ENCODE measurements around the gene SLC5A10. TPM values are rescaled to one million over a fixed set of nuclear protein-coding genes. Genes with fewer than 3 reads are reported as not detected.

The SLC5A10 gene
- polyA plus RNA-seq, 1 donor from 2014 or later = not detected

GRCh38 chr17:19014628-19015215, 62.8 kb downstream of the SLC5A10 start:
- Histone ChIP-seq H3K36me3 (ENCODE audit: insufficient read depth, low read length) (no peaks in the 10 kb centered on the region), H3K4me2 (ENCODE audit: low read length) (no peak overlapping the region), H3K9ac (ENCODE audit: low read length) (no peak overlapping the region), H3K9me2 (ENCODE audit: insufficient read depth, low read length) (no peaks in the 10 kb centered on the region), H3K4me3 (ENCODE audit: low read length) (no peak overlapping the region), H2AFZ (ENCODE audit: low read depth, low read length) (no peak overlapping the region), H3K27me3 (ENCODE audit: insufficient read depth, low read depth, low read length) (no peaks in the 10 kb centered on the region), H3F3A (ENCODE audit: insufficient read depth, low read length, poor library complexity, severe bottlenecking) (no peaks in the 10 kb centered on the region), H3K9me3 (ENCODE audit: low read length) (no peaks in the 10 kb centered on the region), H4K20me1 (ENCODE audit: insufficient read depth) (no peaks in the 10 kb centered on the region), H3K27ac (ENCODE audit: low read length) (no peak overlapping the region), H3K79me2 (replicated peaks; ENCODE audit: insufficient read depth, low read length) (no peaks in the 10 kb centered on the region)
- TF ChIP-seq EP300 (conservative IDR thresholded peaks at IDR 0.05; ENCODE audit: poor library complexity, severe bottlenecking) = no peak
- no peak for TF ChIP-seq SMC3 (conservative IDR thresholded peaks at IDR 0.05; ENCODE audit: poor library complexity)
- no peak for TF ChIP-seq CTCF (IDR thresholded peaks at IDR 0.05; ENCODE audit: poor library complexity, severe bottlenecking)
- no peak for TF ChIP-seq EZH2 (IDR thresholded peaks at IDR 0.05; ENCODE audit: borderline replicate concordance, insufficient read depth, low read length, poor library complexity, severe bottlenecking)
- TF ChIP-seq TAF1 (IDR thresholded peaks at IDR 0.05; ENCODE audit: low read depth) = no peak
- no peak for TF ChIP-seq RAD21 (conservative IDR thresholded peaks at IDR 0.05)
- TF ChIP-seq REST (IDR thresholded peaks at IDR 0.05; ENCODE audit: borderline replicate concordance) = no peak
- no peak for TF ChIP-seq POLR2AphosphoS5 (IDR thresholded peaks at IDR 0.05)
- TF ChIP-seq MXI1 (conservative IDR thresholded peaks at IDR 0.05; ENCODE audit: poor library complexity, severe bottlenecking) = no peak

GRCh38 chr17:19015428-19015827, 63.5 kb downstream of the SLC5A10 start:
- H3K4me3 ChIP-seq (ENCODE audit: low read length) = no peak overlapping the region
- H4K20me1 ChIP-seq (ENCODE audit: insufficient read depth) = no peaks in the 10 kb centered on the region
- no peak overlapping the region for H3K4me2 ChIP-seq (ENCODE audit: low read length)
- H3K9me3 ChIP-seq (ENCODE audit: low read length) = no peaks in the 10 kb centered on the region
- H3K27me3 ChIP-seq (ENCODE audit: insufficient read depth, low read depth, low read length) = no peaks in the 10 kb centered on the region
- no peaks in the 10 kb centered on the region for H3K9me2 ChIP-seq (ENCODE audit: insufficient read depth, low read length)
- no peaks in the 10 kb centered on the region for H3K79me2 ChIP-seq (replicated peaks; ENCODE audit: insufficient read depth, low read length)
- TF ChIP-seq RAD21 (conservative IDR thresholded peaks at IDR 0.05) (no peak), TAF1 (IDR thresholded peaks at IDR 0.05; ENCODE audit: low read depth) (no peak), EP300 (conservative IDR thresholded peaks at IDR 0.05; ENCODE audit: poor library complexity, severe bottlenecking) (no peak), CTCF (IDR thresholded peaks at IDR 0.05; ENCODE audit: poor library complexity, severe bottlenecking) (no peak), REST (IDR thresholded peaks at IDR 0.05; ENCODE audit: borderline replicate concordance) (no peak), MXI1 (conservative IDR thresholded peaks at IDR 0.05; ENCODE audit: poor library complexity, severe bottlenecking) (no peak), EZH2 (IDR thresholded peaks at IDR 0.05; ENCODE audit: borderline replicate concordance, insufficient read depth, low read length, poor library complexity, severe bottlenecking) (no peak), POLR2AphosphoS5 (IDR thresholded peaks at IDR 0.05) (no peak), SMC3 (conservative IDR thresholded peaks at IDR 0.05; ENCODE audit: poor library complexity) (no peak)
- H3K27ac ChIP-seq (ENCODE audit: low read length) = no peak overlapping the region
- H3K9ac ChIP-seq (ENCODE audit: low read length) = no peak overlapping the region
- H2AFZ ChIP-seq (ENCODE audit: low read depth, low read length) = no peak overlapping the region
- H3K36me3 ChIP-seq (ENCODE audit: insufficient read depth, low read length) = no peaks in the 10 kb centered on the region
- no peaks in the 10 kb centered on the region for H3F3A ChIP-seq (ENCODE audit: insufficient read depth, low read length, poor library complexity, severe bottlenecking)

Measured in neural cell (in vitro differentiated cells).